ENCODE results near the gene KCNK18. TPM values are rescaled to one million over a fixed set of nuclear protein-coding genes. Genes with fewer than 3 reads are reported as not detected.

The KCNK18 gene
- total and polyA plus RNA-seq, 10 of the 15 experiments (the other 5 are each of a cell fraction or from before 2014, with no cell fraction given): not detected

DNA sequence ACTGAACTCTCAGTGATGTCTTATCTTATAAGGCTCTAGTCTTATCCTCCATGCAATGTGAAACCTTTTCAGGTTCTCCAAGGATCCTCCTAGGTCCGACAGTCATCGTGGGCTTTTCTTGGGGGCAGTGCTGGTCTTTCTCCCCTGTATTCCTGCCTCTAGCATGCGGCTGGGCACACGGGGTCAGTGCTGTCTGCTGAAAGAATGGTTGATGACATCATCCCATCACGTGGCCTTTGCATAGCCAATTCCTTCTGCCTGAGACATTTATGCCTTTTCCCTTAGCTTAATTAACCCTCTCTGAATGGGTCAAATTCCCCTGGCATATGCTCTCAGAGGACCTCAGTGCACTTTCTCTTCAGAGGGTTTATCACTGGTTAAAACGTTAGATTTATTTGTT lies 27.0 kb upstream of the KCNK18 start:
- H3K27me3 ChIP-seq (replicated peaks in 1 of 2; ENCODE audit: control insufficient read depth in 2 of 2, insufficient read depth in 2 of 2, low read length in 1 of 2): peaks cover 14 to 19% of the 10 kb centered on the region in 2 experiments
- 0% methylated on average over 6 of the region's 6 CpGs for WGBS (ENCODE audit: insufficient coverage, insufficient replicate concordance, low lambda C conversion rate, missing lambda C conversion rate)
- H3K9ac ChIP-seq (ENCODE audit: control insufficient read depth, insufficient read depth, low read length): no peak overlapping the region
- FAIRE-seq: no peak
- H3K27ac ChIP-seq (ENCODE audit: control insufficient read depth, insufficient read depth): no peak overlapping the region
- H3K4me1 ChIP-seq (ENCODE audit: control insufficient read depth, insufficient read depth, low read length): peaks cover under 1% of the 10 kb centered on the region
- no peaks in the 10 kb centered on the region for H3K36me3 ChIP-seq (ENCODE audit: control insufficient read depth in 2 of 2, insufficient read depth in 2 of 2, low read length in 1 of 2)
- CTCF ChIA-PET: interaction anchor here (0.7 to 11.2 kb wide), 7 partner anchors 11 to 383 kb away, joined by 3 to 286 read pairs (median 5); no protein-coding TSS in a partner anchor
- no peaks in the 10 kb centered on the region for H3K9me3 ChIP-seq (replicated peaks; ENCODE audit: control insufficient read depth, insufficient read depth, low read length)
- POLR2A ChIA-PET: no interaction called here
- DNase-seq (ENCODE audit: low read depth, low spot score): no peak
- H4K20me1 ChIP-seq (ENCODE audit: control insufficient read depth, insufficient read depth): no peaks in the 10 kb centered on the region
- RAD21 ChIA-PET (ENCODE audit: unreplicated experiment): interaction anchor here (5.2 kb wide), 1 partner anchor 374 kb away, joined by 47 read pairs; no protein-coding TSS in a partner anchor
- H3K4me3 ChIP-seq: no peak overlapping the region
- no peak overlapping the region for H2AFZ ChIP-seq (ENCODE audit: control insufficient read depth, low read depth, low read length)
- no peak overlapping the region for H3K4me2 ChIP-seq (ENCODE audit: control insufficient read depth, insufficient read depth)
- SMC1A ChIA-PET (ENCODE audit: uncharacterized antibody, unreplicated experiment): interaction anchor here (1.3 to 2.1 kb wide), 4 partner anchors 13 to 374 kb away, joined by 3 to 9 read pairs (median 4); no protein-coding TSS in a partner anchor
- ATAC-seq: no peak
- BruUV-seq (replicated peaks): no TSS peak
- no peaks in the 10 kb centered on the region for H3K79me2 ChIP-seq (ENCODE audit: control insufficient read depth, insufficient read depth, low read length)
- intact Hi-C loops (cut with micrococcal nuclease; ENCODE audit: unreplicated experiment) (loop anchor here (10.0 kb wide), 1 partner anchor 175 kb away; no protein-coding TSS in a partner anchor), in situ Hi-C loops (cut with MboI) (no loop called here)
- TF ChIP-seq USF2 (IDR thresholded peaks at IDR 0.05; ENCODE audit: borderline replicate concordance, low read depth, low read length) (peak; percentile 15; the same call in 1 of the 2 replicates), SMAD1 (IDR thresholded peaks at IDR 0.05; ENCODE audit: low read depth, partially characterized antibody) (no peak), MXI1 (IDR thresholded peaks at IDR 0.05; ENCODE audit: low read depth, low read length) (no peak), ETV6 (conservative IDR thresholded peaks at IDR 0.05 in 1 of 2, IDR thresholded peaks at IDR 0.05 in 1 of 2; ENCODE audit: borderline replicate concordance in 1 of 2, low read depth in 1 of 2) (no peak), JUNB (IDR thresholded peaks at IDR 0.05) (no peak), NFIC (IDR thresholded peaks at IDR 0.05; ENCODE audit: low read depth, low read length) (no peak), TAF1 (IDR thresholded peaks at IDR 0.05; ENCODE audit: borderline replicate concordance, low read depth, low read length) (no peak), MYB (IDR thresholded peaks at IDR 0.05; ENCODE audit: borderline replicate concordance, low read depth, low read length) (no peak), ESRRA (IDR thresholded peaks at IDR 0.05; ENCODE audit: low read length) (no peak), EP300 (IDR thresholded peaks at IDR 0.05; ENCODE audit: borderline replicate concordance in 1 of 2, control insufficient read depth in 1 of 2, low read depth in 2 of 2, low read length in 2 of 2) (no peak), BMI1 (IDR thresholded peaks at IDR 0.05; ENCODE audit: borderline replicate concordance) (no peak), BCL3 (IDR thresholded peaks at IDR 0.05; ENCODE audit: borderline replicate concordance, insufficient read depth, low read depth, low read length, poor library complexity, severe bottlenecking) (no peak), ATF7 (IDR thresholded peaks at IDR 0.05; ENCODE audit: low read depth) (peak; percentile 75), PKNOX1 (IDR thresholded peaks at IDR 0.05) (no peak), IKZF2 (IDR thresholded peaks at IDR 0.05) (no peak), SPI1 (IDR thresholded peaks at IDR 0.05; ENCODE audit: borderline replicate concordance, insufficient read depth, low read depth, low read length) (no peak)
- TF ChIP-seq, protein P1, sequence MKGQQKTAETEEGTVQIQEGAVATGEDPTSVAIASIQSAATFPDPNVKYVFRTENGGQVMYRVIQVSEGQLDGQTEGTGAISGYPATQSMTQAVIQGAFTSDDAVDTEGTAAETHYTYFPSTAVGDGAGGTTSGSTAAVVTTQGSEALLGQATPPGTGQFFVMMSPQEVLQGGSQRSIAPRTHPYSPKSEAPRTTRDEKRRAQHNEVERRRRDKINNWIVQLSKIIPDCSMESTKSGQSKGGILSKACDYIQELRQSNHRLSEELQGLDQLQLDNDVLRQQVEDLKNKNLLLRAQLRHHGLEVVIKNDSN (IDR thresholded peaks at IDR 0.05; ENCODE audit: borderline replicate concordance, extremely low read length, insufficient read depth, low read depth, low read length): peak; percentile 64
- TF ChIP-seq, protein P2, sequence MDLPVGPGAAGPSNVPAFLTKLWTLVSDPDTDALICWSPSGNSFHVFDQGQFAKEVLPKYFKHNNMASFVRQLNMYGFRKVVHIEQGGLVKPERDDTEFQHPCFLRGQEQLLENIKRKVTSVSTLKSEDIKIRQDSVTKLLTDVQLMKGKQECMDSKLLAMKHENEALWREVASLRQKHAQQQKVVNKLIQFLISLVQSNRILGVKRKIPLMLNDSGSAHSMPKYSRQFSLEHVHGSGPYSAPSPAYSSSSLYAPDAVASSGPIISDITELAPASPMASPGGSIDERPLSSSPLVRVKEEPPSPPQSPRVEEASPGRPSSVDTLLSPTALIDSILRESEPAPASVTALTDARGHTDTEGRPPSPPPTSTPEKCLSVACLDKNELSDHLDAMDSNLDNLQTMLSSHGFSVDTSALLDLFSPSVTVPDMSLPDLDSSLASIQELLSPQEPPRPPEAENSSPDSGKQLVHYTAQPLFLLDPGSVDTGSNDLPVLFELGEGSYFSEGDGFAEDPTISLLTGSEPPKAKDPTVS (IDR thresholded peaks at IDR 0.05; ENCODE audit: low read depth, low read length): no peak

Measured in GM12878 (cell line).